HTERT RPE-1 (cell line): ENCODE results near the gene RIPOR3.

Experiments used
- in situ Hi-C: fragments of 300-500 bp; cut with MboI; formaldehyde crosslinking; loops from 4 replicates; pipeline ENCODE4 v1.14.3; 2020; ENCODE audit warnings: low sequenced_read_pairs

Gene RIPOR3

GRCh38 chr20:50594231-50594590 lies 97.1 kb downstream of the RIPOR3 start:
- in situ Hi-C loops, result no loop called here

DNA sequence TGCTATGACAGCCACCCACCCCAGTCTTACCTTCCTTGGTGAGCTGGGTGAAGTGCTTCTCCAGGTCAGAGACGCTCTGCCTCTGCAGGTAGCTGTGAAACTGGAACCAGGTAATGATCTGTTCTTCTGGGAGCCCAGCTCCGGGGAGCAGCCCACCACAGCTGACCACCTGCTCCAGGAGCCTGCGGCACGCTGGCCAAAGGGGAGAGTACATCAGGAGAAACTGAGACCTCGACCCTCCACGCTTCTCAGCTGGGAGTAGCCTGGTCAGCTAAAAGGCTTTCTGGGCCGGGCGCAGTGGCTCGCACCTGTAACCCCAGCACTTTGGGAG lies 98.4 kb downstream of the RIPOR3 start:
- in situ Hi-C loops, result no loop called here

DNA sequence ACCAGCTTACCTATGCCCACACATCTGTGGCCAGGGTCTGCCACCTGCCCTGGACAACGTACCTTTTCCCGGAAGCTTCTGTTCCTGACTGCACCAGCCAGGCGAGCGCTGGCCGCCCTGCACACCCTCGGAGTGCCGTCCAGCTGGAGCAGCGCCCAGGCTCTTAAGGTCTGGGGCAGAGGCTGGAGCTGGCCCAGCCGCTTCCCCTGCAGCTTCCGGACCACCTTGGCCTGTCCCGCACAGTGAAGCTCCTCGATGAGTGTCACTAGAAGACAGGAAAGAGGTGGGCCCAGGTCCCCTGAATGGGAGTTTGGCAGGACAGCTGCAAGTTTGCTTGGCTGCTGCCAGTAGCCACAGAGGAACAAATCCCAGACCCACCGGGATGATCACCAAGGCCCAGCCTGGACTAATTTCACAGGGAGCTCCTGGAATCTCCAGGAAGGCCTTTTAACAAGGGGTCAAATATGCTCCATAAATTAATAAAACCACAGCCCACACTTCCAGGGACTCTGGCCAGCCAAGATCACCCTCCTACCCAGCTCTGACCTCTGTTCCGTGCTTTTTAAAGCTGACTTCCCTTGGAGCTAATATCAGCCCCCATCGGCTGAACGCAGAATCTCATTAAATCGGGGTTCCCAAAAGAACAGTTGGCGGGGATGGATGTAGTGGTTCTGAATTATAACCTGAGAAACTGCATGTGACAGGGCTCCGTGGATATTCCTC lies 98.9 kb downstream of the RIPOR3 start:
- in situ Hi-C loops, result no loop called here

- in situ Hi-C loops, result no loop called here
These were observed 100.0 kb downstream of the RIPOR3 start for GRCh38 chr20:50591233-50591852.

DNA sequence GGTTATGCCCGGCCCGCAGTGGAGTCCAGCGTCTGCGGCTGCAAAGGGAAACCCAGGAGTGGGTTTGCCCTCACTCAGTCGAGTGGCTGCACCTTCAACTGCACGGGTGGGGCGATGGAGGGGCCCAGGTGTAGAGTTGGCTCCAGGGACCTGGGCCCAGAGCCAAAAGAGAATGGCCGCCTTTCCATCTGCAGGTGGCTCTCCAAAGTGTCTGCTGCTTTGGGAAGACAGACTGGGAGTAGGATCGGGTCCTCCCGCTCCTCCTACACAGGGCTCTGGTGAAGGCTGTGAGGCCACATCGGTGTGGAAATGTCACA lies 101.0 kb downstream of the RIPOR3 start:
- in situ Hi-C loops, result no loop called here

DNA sequence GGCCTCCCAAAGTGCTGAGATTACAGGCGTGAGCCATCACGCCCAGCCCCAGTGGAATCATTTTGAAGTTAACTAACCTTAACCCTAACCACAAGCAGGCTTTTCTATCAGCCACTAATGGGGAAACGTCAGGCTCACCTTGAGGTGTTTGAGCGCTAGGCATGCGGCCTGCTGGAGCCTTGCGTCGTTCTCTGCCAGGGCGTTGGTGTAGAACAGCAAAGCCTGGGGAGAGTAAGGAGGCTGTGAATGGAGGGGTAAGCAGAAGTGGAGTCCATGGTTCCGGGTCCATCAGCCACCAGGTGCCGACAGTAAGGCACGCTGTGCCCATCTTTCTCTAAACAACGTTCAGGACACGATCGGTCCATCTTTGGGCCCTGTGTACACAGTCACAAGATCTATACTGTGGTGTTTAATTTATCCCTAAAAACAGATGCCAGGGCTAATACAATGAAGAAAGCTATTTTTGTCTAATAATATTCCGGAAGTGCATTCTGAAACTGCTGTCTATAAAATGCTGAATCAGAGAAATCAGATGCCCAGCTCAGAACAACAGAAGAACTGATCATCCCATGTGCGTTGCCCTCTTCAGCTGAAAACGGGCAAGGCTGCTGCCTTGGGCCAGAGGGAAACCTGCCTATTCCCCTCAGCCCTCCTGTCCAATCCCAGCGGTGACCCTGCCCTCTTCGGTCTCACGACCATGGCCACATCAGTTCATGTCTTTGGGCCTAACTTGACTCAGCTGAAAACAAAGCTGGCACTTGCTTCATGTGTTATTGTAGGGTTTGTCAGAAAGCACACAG lies 101.6 kb downstream of the RIPOR3 start:
- in situ Hi-C loops, result no loop called here

DNA sequence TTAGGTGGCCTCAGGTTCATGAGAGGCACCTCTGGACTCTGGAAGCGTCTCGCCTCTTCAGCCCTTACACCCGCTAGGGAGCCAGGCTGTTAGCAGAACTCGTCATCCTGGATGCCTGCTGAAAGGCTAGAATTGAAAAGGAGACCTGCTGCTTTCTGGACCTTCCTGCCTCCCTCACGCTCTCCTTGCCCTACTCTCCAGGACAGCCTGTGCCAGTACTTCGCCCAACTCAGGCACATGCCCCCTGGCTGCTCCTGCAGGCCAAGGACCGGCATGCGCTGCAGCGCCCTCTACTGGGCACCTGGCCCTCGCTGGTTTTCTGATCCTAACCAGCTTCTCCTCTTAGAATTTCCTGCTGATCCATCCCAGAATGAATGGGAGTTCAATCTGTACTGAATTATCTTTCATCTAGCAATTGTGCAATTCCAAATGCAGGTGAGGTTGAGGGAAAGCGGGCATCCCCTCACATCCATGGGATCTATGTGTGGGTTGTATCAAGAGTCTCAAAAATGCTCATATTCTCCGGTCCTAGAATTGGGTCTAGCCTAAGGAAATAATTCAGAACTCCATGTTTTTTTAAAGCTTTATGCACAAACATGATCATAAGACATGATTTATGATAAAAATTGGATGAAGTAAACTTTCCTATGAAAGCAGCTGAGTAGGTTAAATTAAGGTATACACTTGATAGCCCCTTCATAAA lies 103.2 kb downstream of the RIPOR3 start:
- in situ Hi-C loops, result no loop called here

DNA sequence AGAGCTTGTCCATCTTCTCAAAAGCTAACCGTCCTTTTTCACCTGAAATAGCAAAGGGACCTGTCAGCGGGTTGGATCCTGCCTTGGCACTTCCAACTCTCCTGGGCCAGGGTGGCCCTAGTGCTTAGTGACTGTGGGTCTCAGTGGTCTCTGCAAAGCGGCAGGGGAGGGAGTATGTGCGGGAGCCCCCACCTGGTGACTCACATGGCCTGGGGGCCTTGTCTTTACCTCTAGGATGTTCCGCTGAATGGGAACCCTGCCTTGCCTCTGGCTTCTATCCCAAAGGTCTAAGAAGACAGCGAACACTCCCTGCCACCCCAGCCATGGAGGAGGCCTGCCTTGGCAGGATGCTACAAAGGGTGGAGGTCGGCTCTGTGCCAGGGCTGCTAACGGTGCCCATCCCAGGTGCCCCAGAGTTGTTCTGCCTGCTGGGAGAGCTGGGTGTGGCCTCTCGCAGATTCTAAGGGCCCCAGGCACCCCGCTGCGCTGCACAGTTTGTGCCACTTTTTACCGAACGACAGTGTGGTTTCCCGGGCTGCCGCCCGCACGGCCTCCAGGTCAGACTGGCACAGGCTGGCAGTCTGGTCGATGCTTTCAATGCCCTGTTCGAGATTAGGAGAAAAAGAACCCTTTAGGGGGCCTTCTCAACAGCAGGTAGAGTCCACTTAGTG lies 103.9 kb downstream of the RIPOR3 start:
- in situ Hi-C loops, result no loop called here

DNA sequence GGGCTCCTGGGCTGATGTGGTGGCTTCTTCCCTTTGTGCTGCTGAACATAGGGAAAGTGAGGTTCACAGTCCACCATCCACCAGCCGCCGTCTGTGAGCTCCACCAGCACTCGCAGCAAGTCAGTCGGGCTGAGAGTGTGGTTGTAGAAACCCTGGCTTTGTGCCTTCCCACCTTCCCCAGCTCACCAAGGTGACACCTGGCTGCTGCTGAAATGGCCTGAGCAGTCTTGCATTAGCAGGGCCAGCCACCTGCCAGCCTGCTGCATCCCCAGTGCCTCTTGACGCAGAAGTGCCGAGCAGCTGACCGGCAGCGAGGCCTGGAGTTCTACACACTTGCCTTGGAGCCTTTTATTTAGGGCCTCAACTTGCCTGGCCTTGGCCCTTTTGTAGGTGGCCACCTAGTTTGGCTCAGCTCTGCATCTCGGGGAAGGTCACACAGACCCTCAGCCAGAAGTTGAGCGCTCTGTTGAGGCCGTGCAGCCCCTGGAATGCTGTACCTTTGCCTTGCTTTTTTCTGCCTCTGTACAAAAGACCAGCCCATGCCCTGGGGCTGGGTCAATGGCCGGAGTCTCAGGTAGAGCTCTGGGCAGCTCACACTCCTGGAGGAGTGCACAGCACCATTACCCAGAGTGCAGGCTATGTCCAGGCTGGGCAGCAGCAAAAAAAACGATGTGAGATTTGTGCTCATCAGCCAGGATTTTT lies 104.7 kb downstream of the RIPOR3 start:
- in situ Hi-C loops, result no loop called here

GRCh38 chr20:50585678-50586077 lies 105.7 kb downstream of the RIPOR3 start:
- in situ Hi-C loops, result no loop called here

GRCh38 chr20:50585214-50585613 lies 106.1 kb downstream of the RIPOR3 start:
- in situ Hi-C loops, result no loop called here

DNA sequence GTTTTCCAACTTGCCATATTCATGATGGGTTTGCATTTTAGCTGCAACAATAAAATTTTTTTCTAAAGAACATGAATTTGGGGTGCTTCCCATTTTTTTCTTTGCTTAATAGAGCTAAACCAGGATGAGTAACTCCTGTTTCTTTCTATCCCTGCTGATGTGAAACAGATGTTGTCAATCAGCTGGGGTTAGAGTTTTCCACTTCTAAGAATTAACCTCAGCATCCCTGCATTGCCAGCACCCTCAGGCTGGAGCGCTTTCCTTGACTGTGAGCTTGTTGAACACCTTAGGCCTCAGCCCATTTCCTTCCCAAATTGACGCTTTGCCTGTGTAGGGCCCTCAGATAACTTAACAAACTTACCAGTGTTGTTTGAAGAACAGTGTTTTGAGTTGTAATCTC lies 106.7 kb downstream of the RIPOR3 start:
- in situ Hi-C loops, result no loop called here

- in situ Hi-C loops, result no loop called here
These were observed 107.7 kb downstream of the RIPOR3 start for GRCh38 chr20:50583442-50584150.

DNA sequence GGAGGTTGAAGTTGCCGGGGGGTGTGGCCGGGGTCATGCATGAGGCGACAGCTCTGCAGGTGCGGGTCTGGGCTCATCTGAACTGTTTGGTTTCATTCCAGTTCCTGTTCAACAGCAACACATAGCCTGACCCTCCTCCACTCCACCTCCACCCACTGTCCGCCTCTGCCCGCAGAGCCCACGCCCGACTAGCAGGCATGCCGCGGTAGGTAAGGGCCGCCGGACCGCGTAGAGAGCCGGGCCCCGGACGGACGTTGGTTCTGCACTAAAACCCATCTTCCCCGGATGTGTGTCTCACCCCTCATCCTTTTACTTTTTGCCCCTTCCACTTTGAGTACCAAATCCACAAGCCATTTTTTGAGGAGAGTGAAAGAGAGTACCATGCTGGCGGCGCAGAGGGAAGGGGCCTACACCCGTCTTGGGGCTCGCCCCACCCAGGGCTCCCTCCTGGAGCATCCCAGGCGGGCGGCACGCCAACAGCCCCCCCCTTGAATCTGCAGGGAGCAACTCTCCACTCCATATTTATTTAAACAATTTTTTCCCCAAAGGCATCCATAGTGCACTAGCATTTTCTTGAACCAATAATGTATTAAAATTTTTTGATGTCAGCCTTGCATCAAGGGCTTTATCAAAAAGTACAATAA lies 108.6 kb downstream of the RIPOR3 start:
- in situ Hi-C loops, result no loop called here

- in situ Hi-C loops, result no loop called here
These were observed 109.2 kb downstream of the RIPOR3 start for GRCh38 chr20:50582092-50582491.

DNA sequence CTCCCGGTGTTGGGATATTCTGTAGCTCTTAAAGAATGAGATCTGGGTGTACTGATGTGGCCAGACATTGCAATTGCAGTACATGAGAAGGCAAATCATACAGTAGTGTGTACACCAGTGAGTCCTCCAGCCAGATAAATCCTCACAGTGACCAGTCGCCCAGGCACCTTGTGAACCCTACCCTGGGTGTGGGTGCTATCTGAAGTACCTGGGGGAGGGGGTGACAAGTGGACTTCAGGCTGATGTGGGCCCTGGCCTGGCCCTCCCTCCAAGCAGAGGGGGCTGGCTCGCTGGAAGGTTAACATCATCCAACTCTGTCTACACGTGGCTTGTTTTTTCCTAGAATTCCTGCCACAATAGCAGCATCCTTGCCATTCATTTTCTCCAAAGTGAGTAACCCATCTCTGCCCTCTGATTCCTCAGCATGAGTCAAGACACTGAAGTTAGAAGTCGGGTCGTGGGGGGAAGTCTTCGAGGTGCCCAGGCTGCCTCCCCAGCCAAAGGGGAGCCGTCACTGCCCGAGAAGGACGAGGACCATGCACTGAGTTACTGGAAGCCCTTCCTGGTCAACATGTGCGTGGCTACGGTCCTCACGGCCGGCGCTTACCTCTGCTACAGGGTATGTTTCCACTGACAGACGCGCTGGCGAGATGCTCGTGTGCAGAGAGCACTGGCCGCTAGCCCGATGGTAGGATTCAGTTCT lies 110.3 kb downstream of the RIPOR3 start:
- in situ Hi-C loops, result no loop called here

DNA sequence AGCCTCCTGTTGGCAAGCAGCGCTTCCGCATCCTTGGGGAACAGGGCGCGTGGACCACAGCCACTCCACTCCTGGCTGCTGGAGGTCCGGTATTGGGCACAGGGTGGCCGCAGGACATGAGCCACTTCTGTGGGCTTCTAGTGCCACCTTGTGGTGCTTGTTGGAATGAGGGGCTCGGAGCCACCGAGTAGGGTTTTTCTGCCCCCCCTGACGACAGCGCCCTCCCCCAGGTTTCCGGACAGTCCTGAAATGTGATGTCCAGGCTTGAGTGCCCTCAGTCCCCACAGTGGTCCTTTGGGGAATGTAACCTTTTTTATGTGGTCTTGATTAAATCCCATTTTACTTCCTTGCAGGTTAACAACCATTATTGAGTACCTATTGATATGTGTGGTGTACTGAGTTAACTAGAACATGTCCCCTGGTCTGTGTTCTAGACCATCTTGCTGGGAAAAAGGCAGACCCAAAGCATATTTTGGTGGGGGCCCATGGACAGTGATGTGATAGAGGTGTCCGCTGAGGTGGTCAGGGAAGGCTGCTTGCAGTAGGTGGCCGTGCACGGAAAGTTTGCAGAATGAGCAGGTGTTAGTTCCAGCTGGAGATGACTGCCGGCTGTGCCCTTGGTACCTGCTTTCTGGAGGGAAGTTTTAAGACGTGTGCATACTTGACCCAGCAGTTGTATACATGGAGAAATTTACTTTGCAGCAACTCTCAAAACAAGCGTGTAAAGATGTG lies 111.2 kb downstream of the RIPOR3 start:
- in situ Hi-C loops, result no loop called here

- in situ Hi-C loops, result no loop called here
These were observed 111.8 kb downstream of the RIPOR3 start for GRCh38 chr20:50579511-50579910.
